ENCODE data around the gene C22orf31. TPM values are rescaled to one million over a fixed set of nuclear protein-coding genes. Genes with fewer than 3 reads are reported as not detected.

The C22orf31 gene
- total RNA-seq, 1 experiment from 2014 or later: not detected

- no peaks in the 10 kb centered on the region for H3K9me3 ChIP-seq (ENCODE audit: control insufficient read depth, low read depth, low read length)
- Mint-ChIP-seq H3K36me3 (ENCODE audit: insufficient read depth in 1 of 3, low read depth in 3 of 3) (peaks cover 0 to 12% (median 2%) of the 10 kb centered on the region in 3 experiments; a peak in 4 of 7 replicates), H3K4me3 (no peak overlapping the region), H3K9me3 (no peaks in the 10 kb centered on the region), H3K4me1 (peaks cover 43 to 46% of the 10 kb centered on the region in 2 experiments), H3K27me3 (ENCODE audit: low read depth) (no peaks in the 10 kb centered on the region), H3K27ac (no peak overlapping the region)
- H2AFZ ChIP-seq (ENCODE audit: low read length): no peak overlapping the region
- no peak overlapping the region for H3K4me2 ChIP-seq (ENCODE audit: insufficient read depth, insufficient read length, low read length)
- no peak overlapping the region for H3K27ac ChIP-seq (ENCODE audit: insufficient read length, low read depth, low read length)
- H2BK12ac ChIP-seq (ENCODE audit: insufficient read length, low read depth, low read length): no peak overlapping the region
- H2BK20ac ChIP-seq (ENCODE audit: low read depth, low read length, poor library complexity, severe bottlenecking): no peak overlapping the region
- TF ChIP-seq CTCF (conservative IDR thresholded peaks at IDR 0.05): no peak
- H3K56ac ChIP-seq (ENCODE audit: insufficient read length, low read depth, low read length): no peak overlapping the region
- H4K91ac ChIP-seq (ENCODE audit: insufficient read length, low read depth, low read length): no peak overlapping the region
- H4K8ac ChIP-seq (replicated peaks; ENCODE audit: insufficient read length, low read depth, low read length): no peak overlapping the region
- H3K4ac ChIP-seq (ENCODE audit: low read depth, low read length): no peak overlapping the region
- H3K18ac ChIP-seq (ENCODE audit: insufficient read length, low read depth, low read length): no peak overlapping the region
- H4K20me1 ChIP-seq (ENCODE audit: control insufficient read depth, insufficient read depth, insufficient read length): no peaks in the 10 kb centered on the region
- DNase-seq: no peak
- no peak overlapping the region for H2AK5ac ChIP-seq (ENCODE audit: insufficient read length, low read length)
- no peak overlapping the region for H4K5ac ChIP-seq (ENCODE audit: insufficient read length, low read depth, low read length)
- H3K9ac ChIP-seq (ENCODE audit: extremely low read depth, insufficient read length, low read length): no peak overlapping the region
- H3K14ac ChIP-seq (ENCODE audit: insufficient read depth, low read length): no peak overlapping the region
- H3K23ac ChIP-seq (ENCODE audit: insufficient read length, low read depth, low read length): no peak overlapping the region
- H2BK15ac ChIP-seq (ENCODE audit: low read depth, low read length): no peak overlapping the region
- H3T11ph ChIP-seq (ENCODE audit: low read length): no peak overlapping the region
- no peak overlapping the region for H2BK120ac ChIP-seq (ENCODE audit: low read depth, low read length, poor library complexity, severe bottlenecking)
- peaks cover 10% of the 10 kb centered on the region; the same call in 1 of the 2 replicates for H3K4me1 ChIP-seq (ENCODE audit: insufficient read depth, low read length)
- no CpG with 5 or more reads among the region's 4 CpGs for WGBS (ENCODE audit: extremely low coverage, insufficient read length, low lambda C conversion rate)
- H2BK5ac ChIP-seq (ENCODE audit: insufficient read length, low read length): no peak overlapping the region
- no peaks in the 10 kb centered on the region for H3K27me3 ChIP-seq (ENCODE audit: insufficient read depth, low read length)
- no peaks in the 10 kb centered on the region; the same call in 1 of the 2 replicates for H3K79me2 ChIP-seq (ENCODE audit: insufficient read depth, low read length)
- H3K23me2 ChIP-seq (ENCODE audit: insufficient read length, low read depth, low read length, poor library complexity, severe bottlenecking): peaks cover 14% of the 10 kb centered on the region
- no peaks in the 10 kb centered on the region for H3K79me1 ChIP-seq (ENCODE audit: insufficient read depth, low read depth, low read length, poor library complexity, severe bottlenecking)
These were observed 33.2 kb downstream of the C22orf31 start for GRCh38 chr22:29028468-29028867.

Measured in H9 (cell line).